SW480 (cell line): ENCODE data around the gene LXN.

Experiments
- DNase-seq: peaks from one replicate; pipeline ENCODE4 v3.0.0-alpha.2; 2016; ENCODE audit warnings: low spot score

The LXN gene

GRCh38 chr3:158668506-158668905 is 3.9 kb downstream of the LXN start:
- no peak for DNase-seq

- DNase-seq: no peak
These were observed 6.0 kb downstream of the LXN start for GRCh38 chr3:158666416-158666815.

- no peak for DNase-seq
These were observed 8.6 kb downstream of the LXN start for GRCh38 chr3:158663832-158664231.

GRCh38 chr3:158663246-158663645 is 9.2 kb downstream of the LXN start:
- no peak for DNase-seq

GRCh38 chr3:158660711-158661110 is 11.7 kb downstream of the LXN start:
- DNase-seq: no peak

- peak; percentile 30 for DNase-seq
These were observed 12.8 kb downstream of the LXN start for GRCh38 chr3:158659454-158660237.

- DNase-seq: no peak
These were observed 13.6 kb downstream of the LXN start for GRCh38 chr3:158658889-158659288.

- no peak for DNase-seq
These were observed 20.0 kb downstream of the LXN start for GRCh38 chr3:158652463-158652862.

GRCh38 chr3:158651192-158651591 is 21.3 kb downstream of the LXN start:
- DNase-seq: no peak

GRCh38 chr3:158649791-158650190 is 22.7 kb downstream of the LXN start:
- peak; percentile 79 for DNase-seq

GRCh38 chr3:158644345-158644908 is 28.0 kb downstream of the LXN start, which contains the start of gene GFM1:
TSS of gene GFM1 (plus strand) at chr3:158644527. CDS start at chr3:158644635, 108 bp downstream.
- DNase-seq: peak; percentile 98

GRCh38 chr3:158642474-158643210 is 29.8 kb downstream of the LXN start:
- no peak for DNase-seq

- DNase-seq: no peak
These were observed 30.4 kb downstream of the LXN start for GRCh38 chr3:158642005-158642404.

GRCh38 chr3:158640646-158641045 is 31.8 kb downstream of the LXN start:
- no peak for DNase-seq

GRCh38 chr3:158631981-158632380 is 40.5 kb downstream of the LXN start:
- DNase-seq: no peak

- no peak for DNase-seq
These were observed 46.6 kb downstream of the LXN start for GRCh38 chr3:158625881-158626280.

GRCh38 chr3:158617982-158618875 is 54.2 kb downstream of the LXN start:
- DNase-seq: no peak
